NCI-H1092 treated with DMSO at 0.1 percent for 48 hours (cell line): ENCODE data around the gene CAMTA1.
A peak's percentile ranks its signal among the peaks of the same experiment; 100 is the strongest.

Source experiments
- DNase-seq: peaks from one replicate; lab custom pipeline; 2025; lab: John Stamatoyannopoulos, UW

Gene CAMTA1

DNA sequence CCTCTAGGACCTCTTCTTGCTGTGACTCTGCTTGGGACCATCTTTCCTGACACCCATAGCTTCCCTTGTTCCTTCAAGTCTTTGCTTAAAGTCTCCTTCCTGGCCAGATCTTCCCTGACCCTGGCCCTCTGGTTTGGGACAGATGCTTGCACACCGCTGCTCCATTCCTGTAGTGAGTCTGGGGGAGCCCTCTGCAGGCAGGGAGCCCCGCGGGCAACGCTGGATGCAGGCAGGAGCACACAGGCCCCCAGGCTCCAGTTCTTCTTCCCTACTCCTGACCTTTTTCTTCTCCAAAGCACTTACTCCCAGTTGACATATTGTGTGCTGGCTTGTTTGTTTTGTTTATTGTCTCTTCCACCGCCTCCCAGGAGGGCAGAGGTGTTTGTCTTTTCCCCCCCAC lies 413.4 kb downstream of the CAMTA1 start:
- no peak for DNase-seq

DNA sequence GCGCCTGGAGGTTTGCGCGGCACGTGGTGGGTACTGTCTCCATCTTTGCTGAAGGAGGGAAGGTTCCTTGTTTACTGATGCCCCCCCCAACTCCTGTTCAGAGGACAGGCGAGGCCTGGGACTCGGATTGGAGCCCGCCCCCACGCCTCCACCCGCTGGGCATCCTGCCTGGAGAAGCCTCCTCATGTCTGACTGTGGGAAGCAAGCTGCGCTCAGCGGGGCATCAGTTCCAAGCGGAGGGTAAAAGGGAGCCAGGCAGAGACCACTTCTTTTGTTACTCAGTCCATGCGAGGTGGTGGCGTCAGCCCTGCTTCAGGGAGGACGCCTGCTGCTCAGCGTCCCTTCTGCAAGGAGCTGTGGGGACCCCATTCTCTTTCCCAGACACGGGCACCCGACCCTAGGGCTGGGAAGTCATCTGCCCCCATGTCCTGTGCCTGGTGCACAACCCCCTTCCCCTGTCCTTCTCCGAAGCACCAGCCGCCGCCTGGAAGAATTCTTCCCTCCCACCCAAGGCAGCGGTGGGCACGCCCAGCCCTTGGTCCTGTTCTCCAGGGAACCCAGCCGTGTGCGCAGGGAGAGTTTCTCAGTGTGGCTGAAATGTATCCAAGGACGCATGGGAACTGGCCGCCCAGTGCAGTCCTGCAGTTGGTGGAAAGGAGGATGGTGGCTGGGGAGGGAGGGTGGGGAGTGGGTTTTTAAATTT lies 414.0 kb downstream of the CAMTA1 start:
- DNase-seq: peak; percentile 38

DNA sequence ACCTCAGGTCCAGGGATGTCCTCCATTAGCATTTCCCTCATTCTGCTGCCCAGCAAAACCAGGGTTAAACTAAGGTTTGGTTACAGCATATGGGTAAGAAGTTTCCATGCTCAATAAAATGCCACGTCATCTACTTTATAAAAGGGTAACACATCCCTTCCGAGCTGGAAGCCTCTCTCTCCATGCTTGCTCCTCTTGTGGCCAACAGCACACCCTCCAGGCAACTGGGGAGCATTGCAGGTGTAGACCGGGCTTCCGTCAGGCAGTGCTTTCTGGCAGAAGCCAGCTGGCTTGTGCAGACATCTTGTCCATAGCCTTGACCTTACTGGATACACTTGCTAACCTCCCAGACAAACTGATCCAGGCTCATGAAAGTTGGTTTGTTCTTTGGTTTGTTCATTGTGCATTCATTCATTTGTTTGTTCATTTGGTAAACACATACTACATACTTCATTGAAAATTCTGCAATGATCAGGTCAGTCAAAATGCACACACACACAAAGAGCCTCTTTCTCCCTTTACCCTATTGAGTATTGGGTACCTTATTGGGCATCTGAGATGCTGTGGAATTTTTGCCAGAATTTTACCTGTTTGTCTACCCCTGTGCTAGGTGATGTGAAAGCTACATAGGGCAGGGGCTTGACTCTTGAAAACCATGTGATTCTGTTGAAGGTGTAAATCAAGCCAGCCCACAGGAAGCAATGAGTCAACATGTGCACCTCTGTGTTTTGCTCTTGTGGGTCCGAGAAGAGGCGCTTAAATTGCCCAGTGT lies 422.8 kb downstream of the CAMTA1 start:
- DNase-seq: peak; percentile 81

DNA sequence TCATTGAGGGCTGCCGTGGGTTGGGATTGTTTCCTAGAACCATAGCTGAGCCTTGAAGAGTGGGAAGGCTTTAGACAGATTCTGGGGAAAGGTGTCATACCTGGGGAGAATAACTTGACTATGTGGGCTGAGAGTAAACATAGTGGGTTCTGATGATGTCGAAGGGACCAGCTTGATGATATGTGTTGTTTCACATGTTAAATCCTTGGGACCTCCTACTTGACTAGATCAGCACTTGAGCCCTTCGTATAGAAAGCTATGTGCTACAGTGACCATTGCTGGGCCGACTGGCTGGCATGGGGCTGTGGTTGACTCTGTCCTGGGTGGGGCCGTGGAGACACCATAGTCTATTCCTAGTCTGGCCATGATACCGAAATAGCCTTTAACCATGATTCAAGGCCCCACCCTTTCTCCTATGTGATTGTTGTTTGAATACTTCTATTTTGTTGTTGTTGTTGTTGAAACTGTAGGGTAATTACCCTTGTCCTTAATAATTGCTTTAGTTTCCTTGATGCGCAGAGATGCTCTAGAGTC lies 423.5 kb downstream of the CAMTA1 start:
- DNase-seq: no peak

DNA sequence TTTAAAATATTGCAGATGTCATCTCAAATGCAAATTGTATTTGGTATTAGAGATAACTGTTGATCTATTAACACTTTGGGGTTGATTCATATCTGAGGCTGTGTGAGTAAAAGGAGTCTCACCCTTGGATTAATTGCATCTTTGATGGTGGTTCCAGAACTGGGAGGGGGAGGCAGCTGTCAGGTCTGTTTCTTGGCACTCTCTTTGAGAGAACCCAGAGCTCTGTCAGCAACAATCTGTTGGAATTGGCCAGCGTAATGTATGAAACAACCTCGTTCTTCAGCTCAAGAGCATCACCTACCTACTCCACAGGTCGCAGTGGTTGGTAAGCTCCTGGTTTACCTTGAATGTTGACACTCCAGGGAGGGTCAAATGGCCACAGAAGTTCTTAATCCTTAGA lies 424.1 kb downstream of the CAMTA1 start:
- no peak for DNase-seq

DNA sequence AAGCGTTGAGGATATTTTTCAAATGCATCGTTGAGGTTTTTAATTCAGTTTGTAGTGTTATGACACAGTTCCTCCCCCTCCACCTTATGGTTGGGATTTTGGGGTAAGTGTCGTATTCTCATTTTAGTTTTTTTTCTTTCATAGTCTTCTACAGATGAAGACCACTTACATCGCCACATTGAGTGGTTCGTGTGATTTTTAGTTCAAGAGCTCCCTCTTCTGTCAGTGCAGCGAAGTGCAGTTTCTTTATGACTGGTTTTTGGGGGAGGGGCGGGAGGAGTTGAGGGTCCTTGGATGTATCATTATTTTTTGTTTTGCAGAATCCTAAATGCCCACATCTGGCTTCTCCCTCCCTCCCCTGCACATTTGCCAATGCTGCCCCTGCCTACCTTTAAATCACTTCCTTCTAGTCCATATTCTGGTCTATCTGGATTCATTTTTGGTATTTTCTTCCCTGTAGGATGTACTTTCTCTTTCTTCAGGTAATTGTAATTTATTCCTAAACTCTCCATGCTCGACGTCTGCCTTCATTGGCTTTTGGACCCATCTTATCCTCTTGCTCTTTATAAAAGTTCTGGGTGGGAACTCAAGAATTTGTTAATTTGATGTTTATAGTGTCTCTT lies 433.1 kb downstream of the CAMTA1 start:
- DNase-seq: peak; percentile 85

DNA sequence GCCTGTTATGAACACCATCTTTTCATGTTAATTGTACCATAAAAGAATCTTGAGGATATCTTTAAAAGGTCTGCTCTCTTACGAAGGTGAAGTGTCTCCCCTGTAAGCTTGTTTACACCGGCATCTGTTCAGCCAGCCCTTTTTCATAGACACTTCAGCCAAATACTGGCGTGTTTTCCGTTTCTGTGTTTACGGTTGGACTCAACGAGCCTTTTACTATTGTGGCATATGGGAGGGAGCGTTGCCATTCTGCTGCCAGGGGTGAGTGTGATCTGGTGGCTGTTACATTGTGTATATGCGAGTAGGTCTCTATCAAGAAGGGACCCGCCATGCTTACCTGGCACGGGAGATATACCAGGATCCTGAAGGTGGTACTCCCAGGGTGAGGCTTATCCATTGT lies 433.8 kb downstream of the CAMTA1 start:
- peak; percentile 87 for DNase-seq

DNA sequence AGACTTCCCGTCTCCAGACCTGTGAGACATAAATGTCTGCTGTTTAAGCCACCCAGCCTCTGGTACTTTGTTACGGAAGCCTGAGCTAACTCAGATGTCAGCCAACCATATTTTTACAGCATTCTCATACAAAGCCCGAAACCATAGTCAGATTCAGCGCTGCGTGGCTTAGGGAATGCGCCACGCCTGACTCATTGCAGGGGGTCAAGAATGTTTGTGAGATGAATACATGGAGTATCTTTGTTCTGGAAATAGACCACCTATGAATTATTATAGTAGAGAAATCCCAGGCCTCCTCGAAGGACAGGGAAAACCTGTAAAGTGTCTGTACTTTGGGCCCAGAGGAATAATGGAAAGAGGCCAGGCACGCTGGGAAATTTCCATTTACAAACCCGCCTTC lies 434.8 kb downstream of the CAMTA1 start:
- DNase-seq: no peak

DNA sequence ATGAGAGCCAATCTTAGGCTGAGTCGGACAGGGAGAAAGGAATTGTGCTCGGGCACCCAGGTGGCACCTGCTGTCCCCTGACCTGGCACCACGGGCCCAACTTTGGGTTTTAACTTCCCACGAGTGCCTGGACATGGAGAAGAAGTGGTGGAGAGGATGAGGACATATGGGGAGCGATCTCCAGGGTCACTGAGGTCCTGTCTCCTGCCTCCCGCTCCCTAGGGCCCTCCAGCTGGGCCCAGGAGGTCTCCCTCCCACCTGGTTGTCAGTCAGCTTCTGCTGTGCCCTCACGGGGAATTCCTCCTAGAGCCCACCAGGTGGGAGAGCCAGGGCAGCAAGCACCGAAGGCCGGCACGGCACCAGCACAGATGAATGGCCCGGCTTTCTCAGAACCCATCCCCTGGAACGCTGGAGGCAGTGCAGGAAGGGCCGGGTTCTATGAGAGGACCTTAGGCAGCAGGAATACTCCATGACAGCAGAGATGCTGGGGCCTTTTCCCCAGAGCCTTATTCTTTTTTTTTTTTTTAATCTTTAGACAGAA lies 435.5 kb downstream of the CAMTA1 start:
- no peak for DNase-seq

DNA sequence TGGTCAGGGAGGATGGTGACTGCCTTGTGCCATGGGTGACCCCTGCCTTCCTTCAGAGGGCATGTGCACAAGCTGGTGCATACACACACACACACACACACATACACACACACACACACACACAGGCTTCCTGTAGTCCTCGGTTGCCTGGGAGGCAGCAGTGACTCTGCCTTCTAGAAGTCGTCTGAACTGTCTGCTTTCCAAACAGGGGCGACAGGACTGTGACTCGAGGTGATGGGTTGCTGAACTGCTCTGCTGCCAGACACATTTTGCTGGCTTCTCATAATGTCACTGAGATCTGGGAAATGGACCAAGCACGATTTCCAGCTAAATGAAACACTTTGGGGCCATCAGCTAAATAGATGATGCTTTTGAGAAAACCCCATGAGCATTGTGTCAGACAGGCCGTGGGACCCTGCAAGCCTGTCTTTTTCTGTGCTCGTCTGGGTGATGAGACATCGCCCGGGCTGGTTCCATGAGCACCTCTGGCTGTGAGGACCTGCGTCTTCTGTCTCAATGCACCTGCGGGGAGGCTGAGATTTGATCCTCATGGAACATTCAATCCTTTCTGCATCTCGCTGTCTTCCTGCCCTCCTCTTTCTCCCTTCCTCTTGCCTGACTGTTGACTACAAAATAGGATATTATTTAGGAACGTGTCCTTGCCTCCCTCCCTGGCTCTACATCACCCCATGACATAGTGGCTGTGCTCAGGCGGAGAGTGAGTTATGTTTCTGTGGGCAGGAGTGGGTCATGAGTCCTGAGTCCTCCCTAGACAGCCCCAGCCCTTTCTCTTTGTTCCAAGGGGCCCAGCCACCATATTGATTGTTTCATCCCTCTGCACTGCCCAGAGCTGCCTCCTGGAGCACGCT lies 436.8 kb downstream of the CAMTA1 start:
- DNase-seq: no peak

DNA sequence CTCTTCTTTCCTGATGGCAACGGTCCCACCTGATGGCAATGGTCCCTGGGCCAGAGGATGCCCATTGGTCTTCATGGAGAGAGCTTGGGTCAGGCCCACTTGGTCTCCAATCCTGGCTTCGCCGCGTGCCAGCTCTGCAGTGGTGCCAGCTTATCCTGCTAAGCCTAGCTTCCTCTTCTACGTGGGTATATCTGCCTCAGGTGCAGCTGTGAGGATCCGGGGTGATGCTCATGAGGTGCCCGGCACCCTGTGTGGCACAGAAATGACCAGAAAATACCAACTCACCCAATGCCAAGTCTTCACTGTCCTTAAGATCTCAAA lies 437.4 kb downstream of the CAMTA1 start:
- DNase-seq: no peak

DNA sequence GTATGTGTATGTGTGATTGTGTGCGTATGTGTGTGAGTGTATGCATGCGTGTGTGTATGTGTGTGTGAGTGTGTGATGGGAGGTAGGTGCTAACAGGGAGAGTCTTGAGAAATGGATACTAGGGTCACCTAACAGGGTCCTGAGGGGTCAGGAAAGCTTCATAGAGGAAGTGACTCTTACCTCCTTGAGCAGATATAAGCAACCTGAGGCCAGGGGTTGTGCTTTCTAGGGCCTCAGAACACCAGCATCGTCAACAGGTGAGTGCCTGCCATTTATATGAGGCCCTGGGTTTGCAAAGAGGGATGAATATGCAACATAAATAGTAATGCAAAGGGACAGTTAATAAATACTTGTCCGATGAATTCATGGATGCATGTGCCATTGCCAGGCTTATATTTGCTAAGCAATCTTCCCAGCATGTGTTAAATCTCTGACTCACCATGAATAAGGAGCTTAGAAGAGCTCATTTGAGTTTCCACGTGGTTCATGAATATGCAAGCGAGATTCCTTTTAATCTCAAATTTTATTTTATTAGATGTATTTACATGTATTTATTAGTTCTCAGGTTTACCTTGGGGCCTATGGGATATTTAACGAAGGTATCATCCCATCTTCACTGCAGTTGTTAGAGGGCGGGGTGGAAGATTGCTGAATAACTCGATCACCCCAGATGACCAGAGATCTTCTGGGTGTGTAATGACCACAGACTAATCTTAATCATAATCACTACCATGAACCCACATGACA lies 438.3 kb downstream of the CAMTA1 start:
- DNase-seq: no peak

DNA sequence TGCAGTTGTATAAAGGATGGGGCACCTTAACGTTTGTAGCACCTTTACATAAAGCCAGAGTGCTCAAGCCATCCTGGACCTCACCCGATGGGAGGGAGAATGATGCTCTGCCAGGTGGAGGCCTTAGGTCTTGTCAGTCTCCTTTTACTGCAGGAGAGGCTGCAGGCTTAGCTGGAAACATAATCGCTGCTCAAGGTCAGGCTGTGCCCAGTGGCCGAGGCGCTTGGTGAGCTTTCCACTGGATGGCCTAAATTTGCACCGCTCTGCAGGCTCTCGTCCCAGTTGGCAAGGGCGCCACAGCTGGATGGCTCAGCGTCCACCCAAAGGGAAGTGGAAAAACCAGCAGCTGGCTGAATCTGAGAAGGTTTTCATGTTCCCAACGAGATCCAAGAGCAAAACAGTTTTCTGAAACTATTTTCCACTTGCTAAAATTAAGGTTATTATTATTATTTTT lies 438.9 kb downstream of the CAMTA1 start:
- DNase-seq: no peak

DNA sequence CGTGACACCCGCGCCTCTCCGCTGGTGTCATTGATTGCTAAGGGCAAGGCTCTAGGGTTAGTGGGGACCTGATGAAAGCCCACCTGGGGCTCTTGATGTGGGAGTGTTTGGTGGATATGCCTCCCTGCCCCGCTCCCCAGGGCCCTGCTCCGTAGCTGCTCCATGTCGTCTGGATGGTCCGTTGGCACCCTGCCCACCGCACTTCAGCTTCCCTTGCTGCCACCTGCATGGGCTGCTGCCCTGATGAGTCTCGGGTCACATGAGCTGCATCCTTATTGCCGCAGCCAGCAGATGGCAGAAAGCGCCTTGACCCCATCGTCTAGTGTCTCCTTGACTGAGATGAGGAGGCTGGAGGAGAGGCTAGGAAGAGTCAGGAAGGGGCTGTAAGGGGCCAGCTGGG lies 439.4 kb downstream of the CAMTA1 start:
- peak; percentile 78 for DNase-seq

DNA sequence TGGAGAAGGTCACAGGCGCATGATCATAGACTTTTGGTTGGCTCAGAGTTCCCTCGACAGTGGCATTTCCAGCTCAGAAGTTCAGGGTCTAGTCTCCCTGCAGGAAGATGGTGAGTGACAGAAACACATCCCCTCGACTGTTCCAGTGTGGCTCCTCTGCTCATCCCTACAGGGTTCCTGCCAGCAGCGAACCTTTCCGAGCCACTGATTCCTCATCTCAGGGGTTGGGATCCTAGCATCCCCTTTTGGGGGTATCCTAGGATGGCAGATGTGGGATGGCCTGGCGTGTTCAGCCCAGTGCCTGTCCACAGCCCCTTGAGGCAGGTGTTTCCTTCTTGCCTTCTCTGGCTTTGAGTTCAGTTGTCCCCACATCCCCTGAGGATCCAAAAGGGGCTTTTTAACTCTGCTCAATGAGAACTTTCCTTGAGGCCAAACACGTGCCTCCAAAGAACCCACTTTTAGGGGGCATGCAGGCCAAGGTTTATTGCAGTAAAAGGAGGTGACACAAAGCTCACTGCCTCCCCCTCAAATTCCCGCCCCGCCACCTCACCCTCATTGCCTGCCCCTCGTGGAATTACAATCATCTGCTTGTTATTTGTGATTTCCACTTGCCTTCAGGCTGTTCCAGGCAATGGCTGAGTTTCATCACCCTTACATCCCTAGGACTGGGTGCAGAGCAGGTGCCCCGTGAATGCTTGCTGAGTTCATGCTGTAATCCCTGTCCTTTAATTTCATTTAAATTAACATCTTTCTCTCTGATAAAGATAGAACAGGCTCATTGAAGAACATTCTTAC lies 440.7 kb downstream of the CAMTA1 start:
- DNase-seq: no peak

DNA sequence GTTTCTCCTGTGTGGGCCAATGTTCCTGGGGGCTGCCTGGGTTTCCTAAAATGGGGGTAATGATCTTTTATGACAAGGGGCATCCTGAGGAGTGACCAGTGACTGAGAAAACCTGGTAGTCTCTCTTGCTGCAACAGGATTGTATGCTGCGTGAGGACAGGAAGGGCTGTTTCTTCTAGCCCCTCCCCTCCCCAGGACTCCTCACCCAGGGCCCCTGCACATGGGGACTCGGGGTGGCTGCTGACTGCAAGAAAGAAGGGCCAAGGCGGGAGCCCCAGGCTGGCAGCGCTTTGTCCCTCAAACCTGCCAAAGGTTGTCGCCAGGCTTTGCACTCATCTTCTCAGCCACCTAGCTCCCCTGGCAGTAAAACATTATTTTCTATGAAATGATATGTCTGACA lies 442.4 kb downstream of the CAMTA1 start:
- no peak for DNase-seq

DNA sequence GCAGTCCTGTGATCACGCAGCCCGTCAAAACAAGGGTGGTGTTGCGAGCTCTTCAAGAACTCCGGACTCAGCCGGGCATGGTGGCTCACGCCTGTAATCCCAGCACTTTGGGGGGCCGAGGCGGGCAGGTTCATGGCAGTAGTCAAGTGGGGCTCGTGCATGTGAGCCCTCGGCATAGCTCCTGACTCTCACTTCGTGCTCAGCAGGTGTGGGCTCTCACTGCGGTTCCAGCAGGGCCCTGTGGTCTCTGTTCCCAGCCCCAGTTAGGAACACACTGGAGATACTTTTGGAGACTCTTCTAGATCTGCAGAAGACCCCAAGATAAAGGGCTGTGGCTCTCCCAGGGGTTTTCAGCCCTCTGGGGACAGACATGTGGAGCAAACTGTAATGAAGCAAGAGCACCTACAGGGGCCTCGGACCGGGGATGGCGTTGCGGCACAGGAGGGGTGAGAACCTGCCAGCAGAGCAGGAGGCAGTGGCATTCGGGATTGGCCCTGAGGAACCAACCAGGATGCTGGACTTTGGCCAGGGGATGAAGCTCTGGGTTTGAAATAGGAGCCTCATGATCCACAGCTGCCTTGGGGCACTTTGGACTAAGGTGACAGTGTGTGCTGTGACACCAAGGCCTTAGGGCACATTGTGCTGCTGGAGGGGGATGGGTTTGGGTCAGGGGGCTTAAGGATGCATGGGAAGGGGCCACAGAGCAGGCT lies 443.2 kb downstream of the CAMTA1 start:
- no peak for DNase-seq

DNA sequence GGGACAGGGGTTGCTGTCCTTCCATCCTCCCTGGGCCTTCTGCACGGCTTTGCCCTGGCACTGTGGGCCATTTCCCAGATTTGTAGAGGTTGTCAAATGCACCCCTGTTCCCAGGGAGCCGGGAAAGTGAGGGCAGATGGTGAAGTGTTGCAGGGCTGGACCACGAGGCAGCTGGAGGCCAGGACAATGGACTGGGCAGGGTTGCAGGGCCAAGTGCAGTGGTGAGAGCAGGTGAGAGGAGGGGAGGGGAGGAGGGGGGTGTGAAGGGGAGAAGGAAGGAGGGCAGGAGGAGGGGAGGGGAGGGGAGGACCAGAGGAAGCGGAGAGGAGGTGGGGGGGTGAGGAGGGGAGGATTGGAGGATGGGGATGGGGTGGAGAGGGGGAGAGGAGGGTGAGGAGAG lies 443.9 kb downstream of the CAMTA1 start:
- no peak for DNase-seq
